Measurements from ENCODE around the gene KLHL33.

DNA sequence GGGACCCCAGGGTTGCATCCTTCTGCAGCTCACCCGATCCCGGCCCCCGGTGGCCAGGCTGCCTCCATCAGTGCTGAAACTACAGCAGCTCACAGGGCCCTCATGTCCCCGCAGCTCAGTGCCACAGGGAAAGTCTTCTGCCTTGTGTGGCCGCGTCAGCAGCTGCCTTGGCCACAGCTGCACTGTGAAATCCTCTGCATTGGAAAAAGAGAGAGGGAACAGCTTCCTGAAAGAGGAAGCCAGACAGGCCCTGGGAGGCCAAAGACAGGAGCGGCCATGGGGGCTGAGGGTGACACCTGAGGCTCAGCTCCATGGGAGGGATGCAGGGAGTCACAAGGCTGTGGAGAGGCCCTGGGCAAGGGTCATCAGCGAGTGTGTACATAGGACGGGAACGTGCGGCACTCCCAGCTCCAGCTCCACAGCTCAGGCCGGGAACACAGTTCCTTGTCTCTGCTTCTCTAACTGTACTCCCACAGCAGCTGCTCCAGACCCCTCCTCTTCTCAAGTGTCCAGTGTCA is 59.8 kb downstream of the KLHL33 start:
- TF ChIP-seq, protein P1, sequence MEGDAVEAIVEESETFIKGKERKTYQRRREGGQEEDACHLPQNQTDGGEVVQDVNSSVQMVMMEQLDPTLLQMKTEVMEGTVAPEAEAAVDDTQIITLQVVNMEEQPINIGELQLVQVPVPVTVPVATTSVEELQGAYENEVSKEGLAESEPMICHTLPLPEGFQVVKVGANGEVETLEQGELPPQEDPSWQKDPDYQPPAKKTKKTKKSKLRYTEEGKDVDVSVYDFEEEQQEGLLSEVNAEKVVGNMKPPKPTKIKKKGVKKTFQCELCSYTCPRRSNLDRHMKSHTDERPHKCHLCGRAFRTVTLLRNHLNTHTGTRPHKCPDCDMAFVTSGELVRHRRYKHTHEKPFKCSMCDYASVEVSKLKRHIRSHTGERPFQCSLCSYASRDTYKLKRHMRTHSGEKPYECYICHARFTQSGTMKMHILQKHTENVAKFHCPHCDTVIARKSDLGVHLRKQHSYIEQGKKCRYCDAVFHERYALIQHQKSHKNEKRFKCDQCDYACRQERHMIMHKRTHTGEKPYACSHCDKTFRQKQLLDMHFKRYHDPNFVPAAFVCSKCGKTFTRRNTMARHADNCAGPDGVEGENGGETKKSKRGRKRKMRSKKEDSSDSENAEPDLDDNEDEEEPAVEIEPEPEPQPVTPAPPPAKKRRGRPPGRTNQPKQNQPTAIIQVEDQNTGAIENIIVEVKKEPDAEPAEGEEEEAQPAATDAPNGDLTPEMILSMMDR (tag by site-specific recombination; IDR thresholded peaks at IDR 0.05), result no peak
- TF ChIP-seq, protein P2, sequence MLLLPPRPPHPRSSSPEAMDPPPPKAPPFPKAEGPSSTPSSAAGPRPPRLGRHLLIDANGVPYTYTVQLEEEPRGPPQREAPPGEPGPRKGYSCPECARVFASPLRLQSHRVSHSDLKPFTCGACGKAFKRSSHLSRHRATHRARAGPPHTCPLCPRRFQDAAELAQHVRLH (tag by site-specific recombination; IDR thresholded peaks at IDR 0.05), result no peak
- no peak for TF ChIP-seq IKZF3 (tag by site-specific recombination; IDR thresholded peaks at IDR 0.05)
- TF ChIP-seq, protein P3, sequence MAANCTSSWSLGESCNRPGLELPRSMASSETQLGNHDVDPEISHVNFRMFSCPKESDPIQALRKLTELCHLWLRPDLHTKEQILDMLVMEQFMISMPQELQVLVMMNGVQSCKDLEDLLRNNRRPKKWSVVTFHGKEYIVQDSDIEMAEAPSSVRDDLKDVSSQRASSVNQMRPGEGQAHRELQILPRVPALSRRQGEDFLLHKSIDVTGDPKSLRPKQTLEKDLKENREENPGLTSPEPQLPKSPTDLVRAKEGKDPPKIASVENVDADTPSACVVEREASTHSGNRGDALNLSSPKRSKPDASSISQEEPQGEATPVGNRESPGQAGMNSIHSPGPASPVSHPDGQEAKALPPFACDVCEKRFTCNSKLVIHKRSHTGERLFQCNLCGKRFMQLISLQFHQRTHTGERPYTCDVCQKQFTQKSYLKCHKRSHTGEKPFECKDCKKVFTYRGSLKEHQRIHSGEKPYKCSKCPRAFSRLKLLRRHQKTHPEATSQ (tag by site-specific recombination; IDR thresholded peaks at IDR 0.05), result no peak
- TF ChIP-seq, protein P4, sequence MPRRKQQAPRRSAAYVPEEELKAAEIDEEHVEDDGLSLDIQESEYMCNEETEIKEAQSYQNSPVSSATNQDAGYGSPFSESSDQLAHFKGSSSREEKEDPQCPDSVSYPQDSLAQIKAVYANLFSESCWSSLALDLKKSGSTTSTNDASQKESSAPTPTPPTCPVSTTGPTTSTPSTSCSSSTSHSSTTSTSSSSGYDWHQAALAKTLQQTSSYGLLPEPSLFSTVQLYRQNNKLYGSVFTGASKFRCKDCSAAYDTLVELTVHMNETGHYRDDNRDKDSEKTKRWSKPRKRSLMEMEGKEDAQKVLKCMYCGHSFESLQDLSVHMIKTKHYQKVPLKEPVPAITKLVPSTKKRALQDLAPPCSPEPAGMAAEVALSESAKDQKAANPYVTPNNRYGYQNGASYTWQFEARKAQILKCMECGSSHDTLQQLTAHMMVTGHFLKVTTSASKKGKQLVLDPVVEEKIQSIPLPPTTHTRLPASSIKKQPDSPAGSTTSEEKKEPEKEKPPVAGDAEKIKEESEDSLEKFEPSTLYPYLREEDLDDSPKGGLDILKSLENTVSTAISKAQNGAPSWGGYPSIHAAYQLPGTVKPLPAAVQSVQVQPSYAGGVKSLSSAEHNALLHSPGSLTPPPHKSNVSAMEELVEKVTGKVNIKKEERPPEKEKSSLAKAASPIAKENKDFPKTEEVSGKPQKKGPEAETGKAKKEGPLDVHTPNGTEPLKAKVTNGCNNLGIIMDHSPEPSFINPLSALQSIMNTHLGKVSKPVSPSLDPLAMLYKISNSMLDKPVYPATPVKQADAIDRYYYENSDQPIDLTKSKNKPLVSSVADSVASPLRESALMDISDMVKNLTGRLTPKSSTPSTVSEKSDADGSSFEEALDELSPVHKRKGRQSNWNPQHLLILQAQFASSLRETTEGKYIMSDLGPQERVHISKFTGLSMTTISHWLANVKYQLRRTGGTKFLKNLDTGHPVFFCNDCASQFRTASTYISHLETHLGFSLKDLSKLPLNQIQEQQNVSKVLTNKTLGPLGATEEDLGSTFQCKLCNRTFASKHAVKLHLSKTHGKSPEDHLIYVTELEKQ (tag by site-specific recombination; IDR thresholded peaks at IDR 0.05; ENCODE audit: borderline replicate concordance), result no peak
- TF ChIP-seq GLI4 (tag by site-specific recombination; IDR thresholded peaks at IDR 0.05), result no peak
- TF ChIP-seq SP2 (tag by site-specific recombination; IDR thresholded peaks at IDR 0.05), result no peak
- no peak for TF ChIP-seq ZBTB8A (tag by site-specific recombination; IDR thresholded peaks at IDR 0.05)
- no peak for TF ChIP-seq ZNF530 (tag by site-specific recombination; IDR thresholded peaks at IDR 0.05; ENCODE audit: low read depth)
